Thyroid gland (tissue), 4 donors: ENCODE measurements around the gene HAPSTR1.

ENCODE experiments used
- POLR2A ChIP-seq, 2 donors: fragments of 450-650 bp; IDR thresholded peaks; one replicate each; pipeline ENCODE4 v1.6.1; 2017; ENCODE audit warnings: antibody characterized with exemption in 2 of 2, mild to moderate bottlenecking in 2 of 2, moderate library complexity in 1 of 2
- TF ChIP-seq, protein P1 (sequence below), 6 experiments: fragments of 200-600 bp in 3 of 6; fragments of 450-650 bp in 3 of 6; sonication (generic) in 3 of 6; IDR thresholded peaks; one replicate each; pipeline ENCODE4 v1.5.1; 2016 to 2019; ENCODE audit warnings: antibody characterized with exemption in 6 of 6, mild to moderate bottlenecking in 2 of 6, inconsistent platforms in 1 of 6, moderate library complexity in 1 of 6

GRCh38 chr16:9109255-9109654 lies 17.8 kb downstream of the HAPSTR1 start:
- TF ChIP-seq, protein P1, sequence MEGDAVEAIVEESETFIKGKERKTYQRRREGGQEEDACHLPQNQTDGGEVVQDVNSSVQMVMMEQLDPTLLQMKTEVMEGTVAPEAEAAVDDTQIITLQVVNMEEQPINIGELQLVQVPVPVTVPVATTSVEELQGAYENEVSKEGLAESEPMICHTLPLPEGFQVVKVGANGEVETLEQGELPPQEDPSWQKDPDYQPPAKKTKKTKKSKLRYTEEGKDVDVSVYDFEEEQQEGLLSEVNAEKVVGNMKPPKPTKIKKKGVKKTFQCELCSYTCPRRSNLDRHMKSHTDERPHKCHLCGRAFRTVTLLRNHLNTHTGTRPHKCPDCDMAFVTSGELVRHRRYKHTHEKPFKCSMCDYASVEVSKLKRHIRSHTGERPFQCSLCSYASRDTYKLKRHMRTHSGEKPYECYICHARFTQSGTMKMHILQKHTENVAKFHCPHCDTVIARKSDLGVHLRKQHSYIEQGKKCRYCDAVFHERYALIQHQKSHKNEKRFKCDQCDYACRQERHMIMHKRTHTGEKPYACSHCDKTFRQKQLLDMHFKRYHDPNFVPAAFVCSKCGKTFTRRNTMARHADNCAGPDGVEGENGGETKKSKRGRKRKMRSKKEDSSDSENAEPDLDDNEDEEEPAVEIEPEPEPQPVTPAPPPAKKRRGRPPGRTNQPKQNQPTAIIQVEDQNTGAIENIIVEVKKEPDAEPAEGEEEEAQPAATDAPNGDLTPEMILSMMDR (IDR thresholded peaks at IDR 0.05) = no peak
- no peak for TF ChIP-seq POLR2A (IDR thresholded peaks at IDR 0.05)
